GM12873 (cell line): Measurements from ENCODE around the gene SLCO2A1.
A peak's percentile ranks its signal among the peaks of the same experiment; 100 is the strongest.

Source experiments
- TF ChIP-seq, protein P1 (sequence below): IDR thresholded peaks from 2 replicates; pipeline ENCODE4 v1.5.1; 2012; ENCODE audit warnings: low read depth, mild to moderate bottlenecking, moderate library complexity, low read length, control low read depth; ENCODE audit not compliant: insufficient read depth; ENCODE audit errors: missing control alignments

The SLCO2A1 gene

DNA sequence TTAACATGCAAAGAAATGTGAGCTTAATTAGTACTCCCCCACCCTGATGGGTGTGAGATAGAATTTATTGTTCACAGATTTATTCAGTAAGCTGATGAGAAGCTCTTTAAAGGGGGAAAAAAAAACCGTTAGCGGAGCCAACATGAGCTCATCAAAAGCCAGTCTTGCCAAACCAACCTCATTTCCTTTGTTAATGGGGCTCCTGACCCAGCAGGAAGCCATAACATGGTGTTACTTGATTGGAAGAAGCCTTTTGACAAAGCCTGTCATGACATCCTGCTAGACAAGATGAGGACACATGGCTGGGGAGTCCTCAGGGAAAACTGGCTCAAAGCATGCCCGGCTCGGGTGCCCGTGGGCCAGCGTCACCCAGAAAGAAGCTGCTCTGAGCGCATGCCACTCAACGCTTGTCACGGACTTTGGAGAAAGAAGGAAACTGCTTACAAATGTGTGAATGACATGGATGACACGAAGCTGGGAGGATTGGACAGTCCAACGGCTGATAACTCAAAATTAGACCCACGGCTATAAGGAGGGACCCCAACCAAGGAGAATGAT is 64.6 kb downstream of the SLCO2A1 start:
- TF ChIP-seq, protein P1, sequence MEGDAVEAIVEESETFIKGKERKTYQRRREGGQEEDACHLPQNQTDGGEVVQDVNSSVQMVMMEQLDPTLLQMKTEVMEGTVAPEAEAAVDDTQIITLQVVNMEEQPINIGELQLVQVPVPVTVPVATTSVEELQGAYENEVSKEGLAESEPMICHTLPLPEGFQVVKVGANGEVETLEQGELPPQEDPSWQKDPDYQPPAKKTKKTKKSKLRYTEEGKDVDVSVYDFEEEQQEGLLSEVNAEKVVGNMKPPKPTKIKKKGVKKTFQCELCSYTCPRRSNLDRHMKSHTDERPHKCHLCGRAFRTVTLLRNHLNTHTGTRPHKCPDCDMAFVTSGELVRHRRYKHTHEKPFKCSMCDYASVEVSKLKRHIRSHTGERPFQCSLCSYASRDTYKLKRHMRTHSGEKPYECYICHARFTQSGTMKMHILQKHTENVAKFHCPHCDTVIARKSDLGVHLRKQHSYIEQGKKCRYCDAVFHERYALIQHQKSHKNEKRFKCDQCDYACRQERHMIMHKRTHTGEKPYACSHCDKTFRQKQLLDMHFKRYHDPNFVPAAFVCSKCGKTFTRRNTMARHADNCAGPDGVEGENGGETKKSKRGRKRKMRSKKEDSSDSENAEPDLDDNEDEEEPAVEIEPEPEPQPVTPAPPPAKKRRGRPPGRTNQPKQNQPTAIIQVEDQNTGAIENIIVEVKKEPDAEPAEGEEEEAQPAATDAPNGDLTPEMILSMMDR, result no peak

DNA sequence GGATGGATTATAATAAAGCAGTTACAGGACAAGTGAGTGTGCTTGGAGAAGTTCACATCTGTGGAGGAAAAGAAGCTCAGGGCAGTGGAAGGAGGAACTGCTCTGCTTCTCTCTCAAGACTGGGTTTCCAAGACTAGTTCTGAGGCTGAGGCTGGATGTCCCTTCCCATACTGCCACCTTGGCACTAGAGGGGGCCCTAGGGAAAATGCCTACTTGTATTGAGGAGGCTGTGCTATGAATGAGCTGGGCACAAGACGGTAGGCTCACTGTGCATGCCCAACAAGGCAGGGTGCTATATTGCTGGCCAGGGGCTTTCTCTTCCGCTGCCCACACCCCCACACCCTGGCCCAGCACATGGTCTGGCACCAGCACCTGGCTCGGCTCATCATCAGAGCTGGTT is 65.2 kb downstream of the SLCO2A1 start:
- TF ChIP-seq, protein P1, result peak; percentile 26

DNA sequence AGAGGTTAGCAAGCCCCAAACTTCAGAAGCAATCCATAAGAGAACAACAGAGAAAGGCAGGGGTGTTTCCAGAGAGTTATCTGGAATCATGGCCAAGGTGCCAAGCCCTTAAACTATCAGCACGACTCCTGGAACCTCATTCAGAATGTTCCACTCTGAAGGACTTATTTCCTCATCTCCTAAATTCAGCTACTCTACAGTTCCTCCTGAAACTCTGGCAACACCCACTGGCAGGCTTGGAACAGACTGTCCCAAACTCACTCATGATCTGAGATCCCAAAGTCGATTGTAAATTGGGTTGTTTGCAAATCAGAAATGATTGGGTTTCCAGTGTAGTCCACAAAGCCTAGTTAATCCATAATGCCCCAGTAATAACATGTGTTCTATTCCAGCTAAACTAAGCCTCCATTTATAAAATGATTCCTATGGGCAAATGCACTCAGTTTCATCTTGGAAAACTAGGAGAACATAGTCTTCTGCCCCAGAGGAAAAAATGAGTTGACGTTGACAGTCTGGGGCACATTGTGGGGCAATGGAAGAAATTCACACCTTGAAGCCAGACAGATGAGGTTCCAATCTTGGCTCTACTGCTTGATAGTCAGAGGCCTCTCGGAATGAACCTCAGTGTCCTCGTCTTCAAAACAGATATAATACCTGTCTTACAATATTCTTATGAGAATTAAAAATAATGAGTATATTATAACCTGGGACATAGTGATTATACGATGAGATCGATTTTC is 65.9 kb downstream of the SLCO2A1 start:
- TF ChIP-seq, protein P1, result no peak

DNA sequence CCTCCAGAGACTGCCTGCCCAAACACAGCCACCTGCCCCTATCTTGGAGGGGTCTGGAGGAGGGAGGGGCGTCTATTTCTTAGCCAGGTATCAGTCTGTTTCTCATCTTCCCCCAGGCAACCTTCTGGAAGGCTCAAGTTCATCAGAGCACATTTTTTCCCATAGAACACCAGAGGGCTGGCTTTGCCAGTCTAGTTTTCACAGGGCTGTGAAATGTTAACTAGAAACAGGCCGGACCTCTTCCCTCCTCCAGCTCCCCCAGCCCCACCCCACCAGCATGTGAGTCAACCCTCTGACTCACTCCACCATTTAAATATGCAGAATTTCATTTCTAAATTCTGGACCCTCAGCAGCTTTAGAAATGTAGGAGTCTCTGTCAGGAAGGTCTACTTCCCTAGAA is 66.9 kb downstream of the SLCO2A1 start:
- TF ChIP-seq, protein P1, result no peak

DNA sequence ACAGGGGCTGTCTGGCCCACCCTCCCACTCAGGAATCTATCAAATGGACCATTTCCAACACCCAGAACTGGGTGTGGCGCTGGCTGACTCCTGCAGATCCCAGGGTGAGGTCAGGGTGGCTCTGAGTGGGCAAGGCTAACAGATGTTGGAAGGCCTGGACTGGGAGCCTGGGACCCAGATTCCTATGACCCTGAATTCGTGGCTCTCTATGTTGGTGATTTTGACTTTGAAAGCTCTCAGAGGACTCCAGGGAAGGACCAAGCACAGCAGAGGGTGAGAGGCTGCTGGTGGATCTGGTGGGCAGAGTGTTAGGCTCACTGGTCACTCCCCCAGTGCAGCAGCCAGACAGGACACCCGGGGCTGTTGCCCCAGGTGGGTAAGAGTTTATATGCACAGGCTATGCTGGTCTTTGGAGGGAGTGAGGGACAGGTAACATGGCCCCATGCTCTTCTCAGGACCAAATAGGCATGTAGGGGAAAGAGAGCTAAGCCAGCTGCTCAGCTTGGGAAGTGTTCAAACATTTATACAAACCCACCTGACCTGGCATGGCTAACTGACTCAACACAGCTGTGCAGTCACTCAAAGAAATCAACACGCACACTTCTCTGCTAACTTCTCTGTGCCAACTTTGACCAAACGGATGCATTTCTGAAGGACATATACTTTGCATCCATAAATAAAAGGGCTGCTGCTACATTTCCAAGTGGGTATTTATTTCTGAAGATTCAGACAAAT is 71.5 kb downstream of the SLCO2A1 start:
- TF ChIP-seq, protein P1, result no peak

DNA sequence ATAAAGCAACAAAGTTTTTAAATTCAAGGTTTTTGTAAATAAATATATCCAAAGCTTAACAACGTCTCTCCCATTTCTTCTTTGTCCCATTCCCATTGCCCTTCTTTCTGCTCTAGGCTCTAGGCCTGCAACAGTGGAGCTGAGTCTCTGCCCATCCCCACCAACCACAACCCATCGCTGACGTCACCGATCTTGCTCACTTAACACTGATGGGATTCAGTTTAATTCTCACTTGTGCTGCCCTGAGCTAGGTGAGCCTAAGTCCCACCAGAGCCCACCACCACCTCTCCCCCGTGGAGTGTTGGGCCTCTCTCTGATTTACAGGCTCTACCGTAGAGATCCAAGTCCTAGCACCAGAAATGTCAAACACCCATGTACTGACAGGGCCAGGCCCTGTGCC is 72.7 kb downstream of the SLCO2A1 start:
- TF ChIP-seq, protein P1, result no peak

DNA sequence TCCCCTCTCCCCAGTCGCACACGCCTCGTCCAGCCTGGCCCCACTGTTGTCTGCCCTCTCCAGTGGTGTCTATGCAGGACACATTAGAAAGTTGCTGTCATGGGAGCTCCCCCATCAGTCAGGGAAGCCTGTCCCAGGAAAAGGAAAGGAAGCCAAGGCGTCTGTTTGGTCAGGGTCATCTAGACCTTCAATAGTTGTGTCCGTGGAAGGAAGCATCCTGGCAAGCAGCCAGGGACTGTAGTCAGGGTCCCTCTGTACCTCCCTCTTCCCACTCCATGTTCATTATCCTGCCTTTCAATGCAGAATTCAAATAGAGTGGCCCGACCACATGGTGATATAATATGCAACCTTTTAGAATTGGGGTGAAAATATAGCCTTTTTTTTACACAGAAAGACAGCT is 73.4 kb downstream of the SLCO2A1 start:
- TF ChIP-seq, protein P1, result no peak
